K562 (cell line): ENCODE measurements around the gene CAPZA1. TPM values are rescaled to one million over a fixed set of nuclear protein-coding genes. Genes with fewer than 3 reads are reported as not detected.

ENCODE experiments used
- BCOR ChIP-seq: fragments of 450-650 bp; IDR thresholded peaks from 2 replicates; pipeline ENCODE4 v1.6.1; 2016
- CBX2 ChIP-seq: fragments of 200-600 bp; sonication (generic); IDR thresholded peaks from one replicate; pipeline ENCODE4 v1.6.1; 2012; ENCODE audit warnings: mild to moderate bottlenecking, low read length, inconsistent platforms; ENCODE audit not compliant: insufficient read depth, poor library complexity, severe bottlenecking
- CTBP1 ChIP-seq: fragments of 450-650 bp; IDR thresholded peaks from 2 replicates; pipeline ENCODE4 v1.6.1; 2016; ENCODE audit warnings: borderline replicate concordance
- DPF2 ChIP-seq: fragments of 450-650 bp; IDR thresholded peaks from 2 replicates; pipeline ENCODE4 v1.6.1; 2016
- ETV6 ChIP-seq, 3 experiments: fragments of 150-350 bp in 1 of 3; sonication (generic) in 1 of 3; formaldehyde crosslinking in 1 of 3; IDR thresholded peaks; 2 replicates each; pipeline versions ENCODE4 v1.6.1 to v1.8.0; 2014 to 2022; ENCODE audit warnings: borderline replicate concordance in 2 of 3, low read depth in 2 of 3, antibody characterized with exemption in 1 of 3, low read length in 1 of 3, mild to moderate bottlenecking in 1 of 3, missing genetic modification reagents in 1 of 3
- MXI1 ChIP-seq: IDR thresholded peaks from 2 replicates; pipeline ENCODE4 v1.6.1; 2011; ENCODE audit warnings: low read depth, mild to moderate bottlenecking, improper control_type of control experiment, low read length
- NCOA6 ChIP-seq: fragments of 450-650 bp; IDR thresholded peaks from 2 replicates; pipeline ENCODE4 v1.6.1; 2017; ENCODE audit warnings: mild to moderate bottlenecking
- PRDM10 ChIP-seq: fragments of 450-650 bp; IDR thresholded peaks from 2 replicates; pipeline ENCODE4 v1.6.1; 2018; ENCODE audit not compliant: partially characterized antibody
- RBFOX2 ChIP-seq: fragments of 200-400 bp; formaldehyde crosslinking; IDR thresholded peaks from 2 replicates; pipeline ENCODE4 v1.6.1; 2017; ENCODE audit warnings: low read depth, mild to moderate bottlenecking, low read length, moderate library complexity
- RBM14 ChIP-seq: fragments of 200-400 bp; formaldehyde crosslinking; IDR thresholded peaks from 2 replicates; pipeline ENCODE4 v1.6.1; 2018; ENCODE audit warnings: low read depth, mild to moderate bottlenecking, low read length, moderate library complexity, borderline replicate concordance; ENCODE audit not compliant: insufficient read depth
- RNF219 ChIP-seq: fragments of 250-450 bp; sonication (Bioruptor Pico); IDR thresholded peaks from 2 replicates; pipeline ENCODE4 v1.5.0; 2022; ENCODE audit warnings: mild to moderate bottlenecking
- SIN3A ChIP-seq, 2 experiments: fragments of 150-350 bp in 1 of 2; IDR thresholded peaks; 2 replicates each; pipeline ENCODE4 v1.6.1; 2011 to 2016; ENCODE audit warnings: borderline replicate concordance in 2 of 2, low read depth in 2 of 2, low read length in 2 of 2, mild to moderate bottlenecking in 2 of 2, moderate library complexity in 2 of 2; ENCODE audit not compliant: control insufficient read depth in 1 of 2
- TAF15 ChIP-seq: fragments of 200-400 bp; formaldehyde crosslinking; IDR thresholded peaks from 2 replicates; pipeline ENCODE4 v1.6.1; 2017; ENCODE audit warnings: mild to moderate bottlenecking, low read depth, low read length, moderate library complexity
- ZBTB1 ChIP-seq: sonication (generic); formaldehyde crosslinking; IDR thresholded peaks from 2 replicates; pipeline ENCODE4 v1.8.1; 2023; ENCODE audit warnings: missing genetic modification reagents, low read depth, mild to moderate bottlenecking, borderline replicate concordance
- ZC3H4 ChIP-seq: sonication (generic); formaldehyde crosslinking; IDR thresholded peaks from 2 replicates; pipeline ENCODE4 v1.9.0; 2021; ENCODE audit warnings: missing genetic modification reagents, borderline replicate concordance
- ZNF197 ChIP-seq: fragments of 200-800 bp; sonication (Bioruptor generic); IDR thresholded peaks from 2 replicates; pipeline ENCODE4 v1.6.1; 2016; ENCODE audit warnings: low read depth, missing genetic modification characterization, missing compliant biosample characterization
- ZNF280B ChIP-seq: fragments of 250-450 bp; sonication (Bioruptor Pico); IDR thresholded peaks from 2 replicates; pipeline ENCODE4 v1.5.1; 2021; ENCODE audit warnings: mild to moderate bottlenecking
- ZNF717 ChIP-seq: fragments of 250-450 bp; sonication (Bioruptor Pico); IDR thresholded peaks from 2 replicates; pipeline ENCODE4 v1.5.0; 2021
- ZSCAN29 ChIP-seq: fragments of 450-650 bp; IDR thresholded peaks from 2 replicates; pipeline ENCODE4 v1.6.1; 2017
- polyA plus RNA-seq, 8 experiments: library from polyadenylated mRNA; depleted of rRNA in 4 of 8; stranded (reverse) in 5 of 8; unstranded in 3 of 8; fragments of >200 nt; fragmentation: Nextera tagmentation in 2 of 8; fragmentation: Illumina TruSeq in 1 of 8; extraction: Ambion mirVana in 2 of 8; extraction: Trizol in 1 of 8; gene quantifications; 2 replicates each; pipeline versions ENCODE4 v1.2.1 to v1.2.3, GENCODE V29; 2011 to 2014; ENCODE audit warnings: inconsistent platforms in 1 of 8, missing spikeins in 1 of 8
- total RNA-seq, 7 experiments: library from RNA; depleted of rRNA in 6 of 7; stranded (reverse); fragments of >200 nt in 6 of 7; fragmentation: Illumina TruSeq in 2 of 7; extraction: Trizol in 2 of 7; gene quantifications; 2 replicates each; pipeline versions ENCODE4 v1.2.1 to v1.2.3, GENCODE V29; 2011 to 2021; ENCODE audit warnings: low replicate concordance in 1 of 7

Gene CAPZA1
- total and polyA plus RNA-seq, 9 of the 15 experiments (the other 6 are each of a cell fraction or from before 2014, with no cell fraction given) = 237 to 1,020 (median 306) TPM

GRCh38 chr1:112700290-112701226 lies 80.9 kb downstream of the CAPZA1 start (continued):
- TF ChIP-seq PRDM10 (peak; percentile 78), BCOR (peak; percentile 47; the same call in 1 of the 2 replicates), ZBTB1 (CRISPR knock-in tag) (0 out of 2 replicates have a peak, but pooled peaks have one; percentile 55), MXI1 (no peak), RNF219 (CRISPR knock-in tag) (no peak), CTBP1 (peak; percentile 78), ZNF280B (CRISPR knock-in tag) (no peak), TAF15 (no peak), ZNF197 (CRISPR knock-in tag) (no peak; the same call in 1 of the 2 replicates), ZC3H4 (CRISPR knock-in tag) (no peak), RBFOX2 (peak; percentile 69; the same call in 1 of the 2 replicates), ETV6 (IDR thresholded peaks at IDR 0.05; ENCODE audit: borderline replicate concordance in 1 of 2, low read depth in 2 of 2, low read length in 1 of 2) (peak in 1 of 2 experiments; percentile 84; a peak in 3 of 4 replicates), ETV6 (CRISPR knock-in tag; IDR thresholded peaks at IDR 0.05; ENCODE audit: borderline replicate concordance) (no peak), DPF2 (peak; percentile 99), ZNF717 (CRISPR knock-in tag) (0 out of 2 replicates have a peak, but pooled peaks have one; percentile 64), NCOA6 (peak; percentile 82), SIN3A (IDR thresholded peaks at IDR 0.05; ENCODE audit: borderline replicate concordance in 2 of 2, control insufficient read depth in 1 of 2, low read depth in 2 of 2, low read length in 2 of 2) (peak; percentile 66 to 90; a peak in 3 of 4 replicates), CBX2 (no peak), RBM14 (no peak), ZSCAN29 (no peak)
